GM19099 (cell line): Measurements from ENCODE around the gene RHEBL1.

Experiments used
- POLR2A ChIP-seq: IDR thresholded peaks from 3 replicates; pipeline ENCODE4 v1.6.1; 2011; ENCODE audit warnings: low read depth; ENCODE audit not compliant: insufficient read length; ENCODE audit errors: extremely low read depth

The RHEBL1 gene

GRCh38 chr12:49037111-49037946 is 32.5 kb downstream of the RHEBL1 start:
- no peak for TF ChIP-seq POLR2A

GRCh38 chr12:49036029-49036428 is 33.8 kb downstream of the RHEBL1 start:
- no peak for TF ChIP-seq POLR2A

DNA sequence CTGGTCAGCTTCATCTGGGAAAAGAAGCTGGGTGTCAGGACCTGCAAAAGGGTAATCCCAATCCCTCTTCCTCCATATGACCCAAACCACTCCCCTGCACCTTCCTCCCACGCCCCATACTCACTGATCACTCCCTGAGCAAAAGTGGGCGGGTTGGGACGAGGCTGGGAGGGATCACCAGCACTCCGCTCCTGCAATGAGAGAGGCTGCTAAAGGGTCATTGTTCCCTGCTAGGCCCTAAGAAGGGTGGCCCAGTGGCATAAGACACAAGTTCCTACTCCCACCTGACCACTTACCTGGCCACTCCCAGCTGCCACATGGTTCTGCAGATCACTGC is 35.5 kb downstream of the RHEBL1 start:
- TF ChIP-seq POLR2A: no peak

- no peak for TF ChIP-seq POLR2A
These were observed 36.0 kb downstream of the RHEBL1 start for GRCh38 chr12:49033611-49034285.

- TF ChIP-seq POLR2A: no peak
These were observed 36.9 kb downstream of the RHEBL1 start for GRCh38 chr12:49032679-49033447.

GRCh38 chr12:49032276-49032675 is 37.5 kb downstream of the RHEBL1 start:
- no peak for TF ChIP-seq POLR2A

DNA sequence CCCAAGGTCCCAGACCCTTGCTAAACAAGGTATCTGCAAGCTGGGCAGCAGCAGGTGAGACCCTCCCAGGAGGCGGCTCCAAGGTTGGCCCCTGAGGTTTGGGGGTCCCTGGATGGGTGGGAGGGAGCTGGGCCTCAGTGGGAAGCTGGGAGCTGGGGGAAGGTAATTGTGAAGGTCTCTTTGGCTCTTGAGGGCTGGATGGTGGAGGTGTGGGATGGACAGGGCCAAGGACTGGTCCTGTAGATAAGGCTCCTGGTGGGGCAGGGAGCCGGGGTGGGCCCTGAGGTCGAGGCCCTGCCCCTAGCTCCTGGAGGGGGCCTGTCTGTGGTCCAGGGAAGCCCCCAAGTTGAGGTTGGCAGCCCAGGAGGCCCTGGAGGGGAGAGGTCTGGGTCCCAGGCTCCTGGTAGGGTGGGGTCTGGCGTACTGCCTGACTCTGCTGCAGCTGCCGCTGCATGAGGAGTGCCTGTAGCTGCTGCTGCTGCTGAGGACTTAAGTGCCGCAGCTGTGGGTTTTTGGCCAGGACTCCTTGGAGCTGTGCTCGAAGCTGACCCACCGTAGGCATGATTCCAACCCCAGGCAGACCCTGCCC is 38.1 kb downstream of the RHEBL1 start:
- no peak for TF ChIP-seq POLR2A

DNA sequence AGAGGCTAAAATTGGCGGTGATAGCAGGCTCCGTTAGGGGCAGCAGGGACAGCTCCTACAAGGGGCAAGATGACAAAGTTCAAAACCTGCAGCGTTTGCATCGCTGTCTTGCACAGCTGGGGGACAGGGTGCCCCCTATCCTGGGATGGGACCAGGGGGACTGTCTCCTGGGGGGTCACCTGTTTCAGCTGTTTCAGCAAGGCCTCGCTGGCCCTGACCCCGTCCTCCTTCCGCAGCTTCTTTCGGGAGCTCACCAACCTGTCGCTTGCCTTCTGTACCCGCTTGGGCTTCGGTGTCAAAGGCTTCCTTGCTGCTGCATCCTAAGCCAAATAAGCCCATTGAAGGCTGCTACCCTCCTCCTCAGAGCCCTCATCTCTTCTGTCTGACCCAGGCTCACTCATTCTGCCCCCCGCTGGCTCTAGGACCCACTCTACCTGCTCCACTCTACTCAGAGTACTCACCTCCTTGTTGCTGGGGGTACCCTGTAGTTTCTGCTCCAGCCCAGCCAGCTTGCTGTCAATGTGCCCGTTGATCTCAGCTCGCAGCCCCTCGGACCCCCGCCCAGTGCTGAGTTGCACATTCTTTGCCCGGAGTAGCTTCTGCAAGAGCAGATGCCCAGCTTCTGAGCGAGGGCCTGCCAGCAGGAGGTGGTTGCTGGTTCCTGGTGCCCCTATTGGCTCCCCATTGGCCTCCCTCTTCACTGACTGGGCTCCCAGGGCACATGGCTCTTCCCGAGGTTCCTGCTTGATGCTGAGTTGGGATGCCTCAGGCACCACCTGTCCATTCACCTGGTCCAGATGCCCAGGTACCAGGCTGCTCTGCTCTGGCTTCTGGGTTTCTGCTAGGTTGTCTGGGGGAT is 38.8 kb downstream of the RHEBL1 start:
- no peak for TF ChIP-seq POLR2A

- no peak for TF ChIP-seq POLR2A
These were observed 39.7 kb downstream of the RHEBL1 start for GRCh38 chr12:49030119-49030518.

- TF ChIP-seq POLR2A: no peak
These were observed 41.0 kb downstream of the RHEBL1 start for GRCh38 chr12:49028666-49029275.

GRCh38 chr12:49027846-49028555 is 41.8 kb downstream of the RHEBL1 start:
- no peak for TF ChIP-seq POLR2A

DNA sequence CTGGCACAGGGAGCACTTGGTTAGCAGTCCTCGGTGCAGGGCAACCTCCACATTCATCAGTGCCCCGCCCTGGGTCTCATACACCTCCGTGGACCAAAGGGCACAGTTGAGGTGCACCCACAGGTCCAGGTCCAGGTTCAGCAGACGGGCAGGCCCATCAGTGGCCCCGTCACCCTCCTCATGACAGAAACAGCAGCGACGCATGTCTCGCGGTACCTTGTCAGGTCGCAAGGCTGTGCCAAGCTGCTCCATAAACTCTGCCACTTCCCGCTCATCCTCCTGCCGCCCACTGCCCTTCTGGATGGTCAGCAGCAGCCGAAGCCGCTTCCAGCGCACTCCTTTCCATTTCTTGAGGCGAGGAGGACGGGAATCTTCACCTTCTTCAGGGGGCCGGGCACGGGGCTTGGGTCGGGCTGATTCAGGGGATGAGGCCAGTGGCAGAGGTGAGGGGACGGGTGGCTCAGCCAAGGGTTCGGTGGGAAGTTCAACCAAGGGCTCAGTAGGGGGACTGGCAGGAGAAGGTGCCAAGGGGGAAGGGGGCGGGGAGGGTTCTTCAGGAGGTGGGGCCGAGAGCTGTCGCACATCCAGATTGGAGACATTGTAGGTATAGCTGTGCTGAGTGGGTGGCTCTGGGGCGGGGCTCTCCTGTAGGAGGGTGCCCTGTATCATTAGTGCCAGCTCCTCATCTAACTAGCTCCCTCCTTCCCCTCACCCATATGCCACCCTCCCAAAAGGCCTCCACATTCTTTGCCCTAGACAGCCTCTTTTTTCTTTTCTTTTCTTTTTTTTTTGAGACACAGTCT is 42.9 kb downstream of the RHEBL1 start:
- TF ChIP-seq POLR2A: no peak

- TF ChIP-seq POLR2A: no peak
These were observed 43.7 kb downstream of the RHEBL1 start for GRCh38 chr12:49026101-49026500.
